ENCODE results near the gene APOA5.

- no peak for TF ChIP-seq EZH2 (IDR thresholded peaks at IDR 0.05)
- no peak for TF ChIP-seq POLR2AphosphoS5 (IDR thresholded peaks at IDR 0.05; ENCODE audit: borderline replicate concordance, low read depth, low read length)
- no peak for TF ChIP-seq FOXP2 (optimal IDR thresholded peaks at IDR 0.05; ENCODE audit: control extremely low read depth, extremely low read length, insufficient read depth)
Observed at GRCh38 chr11:116771935-116772334, 19.7 kb downstream of the APOA5 start.

Data from SK-N-MC (cell line).